Thyroid gland (tissue), 4 donors: ENCODE results near the gene HES7.

ENCODE experiments used
- POLR2A ChIP-seq, 2 donors: fragments of 450-650 bp; IDR thresholded peaks; one replicate each; pipeline ENCODE4 v1.6.1; 2017; ENCODE audit warnings: antibody characterized with exemption in 2 of 2, mild to moderate bottlenecking in 2 of 2, moderate library complexity in 1 of 2
- TF ChIP-seq, protein P1 (sequence below), 6 experiments: fragments of 200-600 bp in 3 of 6; fragments of 450-650 bp in 3 of 6; sonication (generic) in 3 of 6; IDR thresholded peaks; one replicate each; pipeline ENCODE4 v1.5.1; 2016 to 2019; ENCODE audit warnings: antibody characterized with exemption in 6 of 6, mild to moderate bottlenecking in 2 of 6, inconsistent platforms in 1 of 6, moderate library complexity in 1 of 6

GRCh38 chr17:8089728-8090127, 34.2 kb downstream of the HES7 start:
- TF ChIP-seq, protein P1, sequence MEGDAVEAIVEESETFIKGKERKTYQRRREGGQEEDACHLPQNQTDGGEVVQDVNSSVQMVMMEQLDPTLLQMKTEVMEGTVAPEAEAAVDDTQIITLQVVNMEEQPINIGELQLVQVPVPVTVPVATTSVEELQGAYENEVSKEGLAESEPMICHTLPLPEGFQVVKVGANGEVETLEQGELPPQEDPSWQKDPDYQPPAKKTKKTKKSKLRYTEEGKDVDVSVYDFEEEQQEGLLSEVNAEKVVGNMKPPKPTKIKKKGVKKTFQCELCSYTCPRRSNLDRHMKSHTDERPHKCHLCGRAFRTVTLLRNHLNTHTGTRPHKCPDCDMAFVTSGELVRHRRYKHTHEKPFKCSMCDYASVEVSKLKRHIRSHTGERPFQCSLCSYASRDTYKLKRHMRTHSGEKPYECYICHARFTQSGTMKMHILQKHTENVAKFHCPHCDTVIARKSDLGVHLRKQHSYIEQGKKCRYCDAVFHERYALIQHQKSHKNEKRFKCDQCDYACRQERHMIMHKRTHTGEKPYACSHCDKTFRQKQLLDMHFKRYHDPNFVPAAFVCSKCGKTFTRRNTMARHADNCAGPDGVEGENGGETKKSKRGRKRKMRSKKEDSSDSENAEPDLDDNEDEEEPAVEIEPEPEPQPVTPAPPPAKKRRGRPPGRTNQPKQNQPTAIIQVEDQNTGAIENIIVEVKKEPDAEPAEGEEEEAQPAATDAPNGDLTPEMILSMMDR (IDR thresholded peaks at IDR 0.05): no peak
- TF ChIP-seq POLR2A (IDR thresholded peaks at IDR 0.05): no peak
